Peyer's patch (tissue), 4 donors: ENCODE data around the gene RAD51B.

Experiments used
- POLR2A ChIP-seq, 2 donors: fragments of 450-650 bp; IDR thresholded peaks; one replicate each; pipeline ENCODE4 v1.5.1; 2017; ENCODE audit warnings: antibody characterized with exemption in 2 of 2, mild to moderate bottlenecking in 2 of 2, moderate library complexity in 2 of 2
- TF ChIP-seq, protein P1 (sequence below), 6 experiments: fragments of 450-650 bp in 4 of 6; fragments of 200-600 bp in 2 of 6; sonication (generic) in 1 of 6; IDR thresholded peaks; one replicate each; pipeline ENCODE4 v1.5.1; 2017 to 2019; ENCODE audit warnings: antibody characterized with exemption in 6 of 6, mild to moderate bottlenecking in 3 of 6, moderate library complexity in 1 of 6

DNA sequence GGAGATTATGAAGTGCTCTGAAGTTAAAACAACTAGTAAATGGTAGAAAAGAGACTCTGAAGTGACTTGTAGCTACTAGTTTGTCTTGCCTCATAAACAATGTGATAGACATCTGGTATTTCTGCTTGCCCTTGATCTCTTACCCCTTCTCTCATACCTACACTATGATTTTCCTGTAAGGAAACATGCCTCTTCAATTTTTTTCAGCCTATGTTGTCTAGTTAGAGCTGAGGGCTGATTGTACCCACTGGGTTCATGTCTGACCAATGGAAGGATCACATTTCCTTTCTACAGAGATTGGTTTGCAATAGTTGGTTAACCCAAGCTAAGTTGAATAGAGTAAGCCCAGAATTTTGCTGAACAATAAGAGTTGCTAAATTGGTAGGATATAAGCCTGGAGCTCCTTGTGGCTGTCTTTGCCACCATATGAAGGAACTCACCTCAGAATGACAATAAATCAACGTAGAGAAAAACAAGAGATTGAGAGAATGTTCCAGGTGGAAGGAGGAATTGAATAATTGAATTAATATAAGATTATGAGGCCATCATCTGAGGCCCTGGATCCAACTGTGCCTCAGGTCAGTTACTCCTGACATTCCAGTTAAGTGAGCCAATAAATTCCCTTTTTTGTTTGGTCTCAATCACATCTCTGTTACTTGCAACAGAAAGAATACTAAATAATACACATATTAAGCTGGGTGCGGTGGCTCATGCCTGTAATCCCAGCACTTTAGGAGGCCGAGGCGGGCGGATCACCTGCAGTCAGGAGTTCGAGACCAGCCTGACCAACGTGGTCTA lies 626.9 kb downstream of the RAD51B start:
- TF ChIP-seq POLR2A (IDR thresholded peaks at IDR 0.05) = no peak
- TF ChIP-seq, protein P1, sequence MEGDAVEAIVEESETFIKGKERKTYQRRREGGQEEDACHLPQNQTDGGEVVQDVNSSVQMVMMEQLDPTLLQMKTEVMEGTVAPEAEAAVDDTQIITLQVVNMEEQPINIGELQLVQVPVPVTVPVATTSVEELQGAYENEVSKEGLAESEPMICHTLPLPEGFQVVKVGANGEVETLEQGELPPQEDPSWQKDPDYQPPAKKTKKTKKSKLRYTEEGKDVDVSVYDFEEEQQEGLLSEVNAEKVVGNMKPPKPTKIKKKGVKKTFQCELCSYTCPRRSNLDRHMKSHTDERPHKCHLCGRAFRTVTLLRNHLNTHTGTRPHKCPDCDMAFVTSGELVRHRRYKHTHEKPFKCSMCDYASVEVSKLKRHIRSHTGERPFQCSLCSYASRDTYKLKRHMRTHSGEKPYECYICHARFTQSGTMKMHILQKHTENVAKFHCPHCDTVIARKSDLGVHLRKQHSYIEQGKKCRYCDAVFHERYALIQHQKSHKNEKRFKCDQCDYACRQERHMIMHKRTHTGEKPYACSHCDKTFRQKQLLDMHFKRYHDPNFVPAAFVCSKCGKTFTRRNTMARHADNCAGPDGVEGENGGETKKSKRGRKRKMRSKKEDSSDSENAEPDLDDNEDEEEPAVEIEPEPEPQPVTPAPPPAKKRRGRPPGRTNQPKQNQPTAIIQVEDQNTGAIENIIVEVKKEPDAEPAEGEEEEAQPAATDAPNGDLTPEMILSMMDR (IDR thresholded peaks at IDR 0.05) = no peak
